GM13976 (cell line): ENCODE measurements around the gene GRK1.

Source experiments
- DNase-seq: peaks from one replicate; pipeline ENCODE4 v3.0.0; 2012; ENCODE audit warnings: low spot score
- in situ Hi-C: fragments of 300-500 bp; cut with MboI; formaldehyde crosslinking; loops from one replicate; pipeline ENCODE4 v1.12.0; 2022; ENCODE audit warnings: low sequenced_read_pairs, mixed read lengths, inconsistent platforms; ENCODE audit not compliant: unreplicated experiment
- TF ChIP-seq, protein P1 (sequence below): IDR thresholded peaks from 2 replicates; pipeline ENCODE4 v1.5.1; 2012; ENCODE audit warnings: borderline replicate concordance, mild to moderate bottlenecking; ENCODE audit not compliant: insufficient read depth; ENCODE audit errors: extremely low read depth, missing control alignments, control extremely low read depth

The GRK1 gene

DNA sequence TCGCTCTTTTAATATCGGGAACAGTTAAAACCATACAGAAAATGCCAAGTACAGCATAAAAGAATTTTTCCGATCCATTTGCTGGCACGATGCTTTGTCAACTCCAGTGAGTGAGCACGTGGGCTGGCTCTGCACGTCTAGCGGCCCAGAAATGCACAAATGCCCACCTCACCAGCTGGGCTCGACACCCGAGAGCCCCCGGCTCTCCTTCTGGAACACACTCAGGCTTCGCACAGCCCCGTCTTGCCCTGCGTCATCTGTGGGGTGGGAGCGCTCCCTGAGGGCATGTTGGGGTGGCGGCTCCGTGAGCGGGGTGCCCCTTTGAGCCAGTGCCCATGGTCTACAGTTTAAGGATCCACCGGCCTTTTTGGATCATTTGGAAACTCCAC lies 33.5 kb upstream of the GRK1 start:
- TF ChIP-seq, protein P1, sequence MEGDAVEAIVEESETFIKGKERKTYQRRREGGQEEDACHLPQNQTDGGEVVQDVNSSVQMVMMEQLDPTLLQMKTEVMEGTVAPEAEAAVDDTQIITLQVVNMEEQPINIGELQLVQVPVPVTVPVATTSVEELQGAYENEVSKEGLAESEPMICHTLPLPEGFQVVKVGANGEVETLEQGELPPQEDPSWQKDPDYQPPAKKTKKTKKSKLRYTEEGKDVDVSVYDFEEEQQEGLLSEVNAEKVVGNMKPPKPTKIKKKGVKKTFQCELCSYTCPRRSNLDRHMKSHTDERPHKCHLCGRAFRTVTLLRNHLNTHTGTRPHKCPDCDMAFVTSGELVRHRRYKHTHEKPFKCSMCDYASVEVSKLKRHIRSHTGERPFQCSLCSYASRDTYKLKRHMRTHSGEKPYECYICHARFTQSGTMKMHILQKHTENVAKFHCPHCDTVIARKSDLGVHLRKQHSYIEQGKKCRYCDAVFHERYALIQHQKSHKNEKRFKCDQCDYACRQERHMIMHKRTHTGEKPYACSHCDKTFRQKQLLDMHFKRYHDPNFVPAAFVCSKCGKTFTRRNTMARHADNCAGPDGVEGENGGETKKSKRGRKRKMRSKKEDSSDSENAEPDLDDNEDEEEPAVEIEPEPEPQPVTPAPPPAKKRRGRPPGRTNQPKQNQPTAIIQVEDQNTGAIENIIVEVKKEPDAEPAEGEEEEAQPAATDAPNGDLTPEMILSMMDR = no peak
- in situ Hi-C loops = no loop called here
- DNase-seq = no peak

DNA sequence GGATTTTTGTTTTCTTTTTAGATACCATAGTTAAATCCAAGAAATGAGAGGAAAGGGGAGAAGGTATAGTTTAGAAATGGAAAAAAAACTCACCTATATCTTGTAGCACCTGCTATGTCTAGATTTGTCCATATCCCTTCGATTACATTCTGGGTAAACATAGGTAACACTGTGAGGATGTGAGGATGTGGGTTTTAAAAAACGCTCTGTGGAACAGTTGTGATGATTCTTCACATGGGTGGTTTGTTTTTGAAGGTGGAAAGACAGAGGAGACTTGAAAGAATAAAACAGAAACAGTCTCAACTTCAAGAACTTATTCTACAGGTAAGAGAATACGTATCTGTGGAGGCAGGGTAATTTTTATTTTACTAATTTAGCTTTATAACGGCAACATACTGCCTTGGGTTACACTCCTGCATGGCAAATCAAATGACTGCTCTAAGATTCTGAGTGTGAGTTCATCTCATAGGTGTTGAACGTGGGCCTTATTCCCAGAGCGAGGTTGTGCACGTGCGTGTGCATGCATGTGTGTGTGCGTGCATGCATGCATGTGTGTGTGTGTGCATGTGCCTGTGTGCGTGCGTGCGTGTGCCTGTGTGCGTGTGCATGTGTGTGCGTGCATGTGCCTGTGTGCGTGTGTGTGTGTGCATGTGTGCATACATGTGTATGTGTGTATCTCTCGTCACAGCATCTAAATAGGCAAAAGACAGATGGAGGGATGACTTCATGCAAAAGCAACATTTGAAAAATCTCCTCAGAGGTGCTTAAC lies 32.6 kb upstream of the GRK1 start:
- TF ChIP-seq, protein P1 = no peak
- DNase-seq = no peak
- in situ Hi-C loops = no loop called here

- in situ Hi-C loops = no loop called here
- TF ChIP-seq, protein P1 = no peak
- no peak for DNase-seq
These were observed 32.0 kb upstream of the GRK1 start for GRCh38 chr13:113635048-113635420.

DNA sequence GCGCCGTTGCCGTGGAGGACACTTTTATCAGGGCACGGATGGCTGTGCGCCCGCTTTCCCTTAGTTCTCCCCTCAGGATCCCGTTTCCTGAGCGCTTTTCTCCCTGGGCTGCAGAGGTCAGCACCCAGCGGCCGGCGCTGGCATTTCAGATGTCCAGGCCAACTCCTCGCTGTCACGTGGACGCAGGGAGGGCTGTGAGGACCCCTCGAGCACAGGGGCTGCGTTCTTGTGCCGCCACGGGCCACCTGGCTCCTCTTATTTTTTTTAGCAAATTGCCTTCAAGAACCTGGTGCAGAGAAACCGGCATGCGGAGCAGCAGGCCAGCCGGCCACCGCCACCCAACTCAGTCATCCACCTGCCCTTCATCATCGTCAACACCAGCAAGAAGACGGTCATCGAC lies 31.3 kb upstream of the GRK1 start:
- DNase-seq = no peak
- in situ Hi-C loops = no loop called here
- TF ChIP-seq, protein P1 = no peak

GRCh38 chr13:113636266-113636963 lies 30.6 kb upstream of the GRK1 start:
- no peak for DNase-seq
- TF ChIP-seq, protein P1 = no peak
- in situ Hi-C loops = no loop called here

DNA sequence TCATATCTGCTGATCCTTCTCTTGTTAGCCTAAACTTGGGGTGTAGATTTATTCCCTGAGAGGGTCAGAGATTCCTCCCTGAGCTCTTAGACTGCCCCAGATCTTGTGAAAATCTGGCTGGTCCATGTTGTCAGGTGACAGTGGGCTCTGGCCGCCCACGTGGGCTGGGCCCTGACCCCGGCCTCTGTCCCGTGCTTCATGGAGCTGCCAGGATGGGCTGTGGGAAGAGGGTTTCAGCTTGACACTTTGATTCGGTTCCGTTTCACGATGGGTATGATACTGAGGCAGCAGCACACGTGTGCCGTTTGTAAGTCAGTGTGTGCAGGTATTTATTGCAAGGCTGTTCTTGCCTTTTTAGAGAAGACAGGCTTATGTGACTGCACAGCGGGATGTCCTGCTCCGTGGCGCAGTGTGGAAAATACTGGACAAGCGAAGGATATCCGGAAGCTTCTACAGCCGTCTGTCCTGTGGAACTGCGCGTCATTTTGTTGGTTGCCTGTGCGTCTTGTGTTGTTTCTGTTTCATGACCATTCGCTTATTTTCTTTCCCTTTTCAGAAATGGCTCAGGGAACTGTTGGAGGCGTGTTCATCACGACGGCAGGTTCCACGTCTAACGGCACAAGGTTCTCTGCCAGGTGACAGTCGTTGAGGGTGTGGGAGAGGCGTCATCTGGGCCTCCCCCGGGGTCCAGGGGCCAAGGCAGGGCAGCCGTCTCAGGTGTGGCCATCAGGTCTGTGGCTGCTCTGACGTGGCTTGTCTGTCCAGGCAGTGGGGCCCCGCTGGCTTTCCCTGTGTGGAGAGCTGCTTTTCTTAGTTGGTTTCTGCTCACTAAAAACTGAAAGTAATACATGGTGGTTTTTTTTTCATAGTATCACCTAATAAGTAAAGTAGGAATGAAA lies 29.5 kb upstream of the GRK1 start:
- no peak for DNase-seq
- in situ Hi-C loops = no loop called here
- TF ChIP-seq, protein P1 = no peak
